ENCODE measurements around the gene PIH1D1.

PIH1D1 gene
- total RNA-seq: 88.9 to 105 reads per million in 2 donors

DNA sequence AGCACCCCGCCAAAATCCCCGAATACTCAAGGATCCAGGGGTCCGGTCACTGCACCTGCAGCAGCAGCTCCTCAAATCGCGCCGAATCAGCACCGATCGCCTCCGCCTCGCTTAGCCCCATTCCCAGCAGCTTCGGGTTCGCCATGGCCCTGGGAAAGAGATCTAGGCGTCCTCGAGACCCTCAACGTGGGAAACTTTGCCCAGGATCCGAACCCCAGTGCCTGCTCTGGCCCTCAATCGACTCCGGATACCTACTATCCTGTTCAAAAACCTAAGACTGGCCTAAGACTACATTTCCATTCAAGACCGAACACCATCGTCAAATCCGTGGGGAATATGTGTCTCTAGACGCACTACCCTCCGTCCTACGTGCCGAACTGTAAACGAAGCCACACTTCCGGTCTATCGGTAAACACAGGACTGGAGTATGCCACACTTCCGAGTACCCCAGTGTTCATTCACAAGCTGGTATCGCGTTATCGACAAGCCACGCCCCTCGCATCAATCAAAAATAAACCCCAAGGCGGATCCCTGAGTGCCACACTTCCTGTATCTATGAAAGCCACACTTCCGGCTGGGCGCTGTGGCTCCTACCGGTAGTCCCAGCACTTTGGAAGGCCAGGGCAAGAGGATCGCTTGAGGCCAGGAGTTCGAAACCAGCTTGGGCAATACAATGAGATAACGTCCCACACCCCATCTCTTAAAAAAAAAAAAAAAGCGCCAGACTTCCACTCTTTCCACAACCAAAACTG, at the start of gene PIH1D1:
TSS of gene PIH1D1 (minus strand) at position 385 of the 752 bp plus-strand sequence. CDS start at position 145, 240 bp downstream.
- no peak for DNase-seq

- no peak for DNase-seq
Observed at GRCh38 chr19:49499030-49499670, 47.5 kb upstream of the PIH1D1 start.

DNA sequence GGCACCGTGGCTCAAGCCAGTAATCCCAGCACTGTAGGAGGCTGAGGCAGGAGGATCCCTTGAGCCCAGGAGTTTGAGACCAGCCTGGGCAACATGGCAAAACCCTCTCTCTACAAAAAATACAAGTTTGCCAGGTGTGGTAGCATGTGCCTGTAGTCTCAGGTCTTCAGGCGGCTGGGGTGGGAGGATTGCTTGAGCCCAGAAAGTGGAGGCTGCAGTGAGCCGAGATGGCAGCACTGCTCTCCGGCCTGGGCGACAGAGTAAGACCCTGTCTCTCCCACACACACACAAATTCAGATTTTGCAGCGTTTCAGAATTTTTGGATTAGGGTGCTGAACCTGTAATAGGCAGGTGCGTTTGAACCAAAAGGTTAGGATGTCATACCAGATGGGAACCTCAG, 46.9 kb upstream of the PIH1D1 start:
- DNase-seq: no peak

GRCh38 chr19:49497789-49498103, 46.1 kb upstream of the PIH1D1 start:
- no peak for DNase-seq

DNA sequence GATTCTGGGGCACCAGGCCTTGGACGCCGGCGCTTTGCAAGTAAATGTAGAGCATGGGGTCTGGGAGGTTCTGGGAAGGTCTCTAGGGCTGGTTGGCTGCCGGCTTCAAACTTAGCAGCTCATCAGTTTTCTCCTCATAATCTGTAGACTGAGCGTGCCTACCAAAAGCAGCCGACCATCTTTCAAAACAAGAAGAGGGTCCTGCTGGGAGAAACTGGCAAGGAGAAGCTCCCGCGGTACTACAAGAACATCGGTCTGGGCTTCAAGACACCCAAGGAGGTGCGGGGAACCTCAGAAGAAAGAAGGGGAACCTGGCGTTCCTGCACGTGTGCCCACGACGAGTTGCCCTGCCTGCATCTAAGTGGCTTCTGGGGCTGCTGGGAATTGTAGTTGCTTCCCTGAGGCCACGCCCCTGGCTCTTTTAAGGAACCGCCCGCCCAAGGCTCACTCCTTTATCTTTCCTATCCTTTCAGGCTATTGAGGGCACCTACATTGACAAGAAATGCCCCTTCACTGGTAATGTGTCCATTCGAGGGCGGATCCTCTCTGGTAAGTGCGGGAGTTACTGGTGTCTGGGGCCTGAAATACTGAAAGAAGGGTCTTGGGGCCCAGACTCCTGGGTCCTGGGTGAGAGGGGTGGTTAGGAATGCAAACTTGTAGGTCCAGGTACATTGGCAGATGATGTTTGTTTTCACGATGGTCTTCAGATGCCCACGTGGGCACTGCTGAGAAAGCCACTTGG, 45.6 kb upstream of the PIH1D1 start:
- no peak for DNase-seq

DNA sequence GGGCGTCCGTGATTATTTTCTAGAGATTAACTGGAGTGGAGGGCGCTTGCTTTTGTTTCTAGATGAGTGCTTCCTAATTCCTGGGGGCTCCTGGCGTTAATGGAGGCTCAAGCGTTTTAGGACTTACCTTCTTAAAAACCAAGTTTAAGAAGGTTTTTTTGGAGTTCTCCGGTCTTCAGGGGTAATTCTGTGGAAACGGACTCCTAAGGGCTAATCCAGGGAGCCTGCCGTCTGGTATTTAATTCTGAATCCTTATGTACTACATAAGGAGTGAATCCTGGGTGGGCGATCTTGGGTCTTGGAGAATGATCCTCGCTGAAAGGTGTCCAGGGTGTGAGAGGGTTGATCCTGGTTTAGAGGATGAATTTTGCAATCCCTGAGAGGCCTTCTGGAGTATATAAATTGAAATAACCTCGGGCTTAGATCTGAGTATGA, 45.0 kb upstream of the PIH1D1 start:
- no peak for DNase-seq

DNA sequence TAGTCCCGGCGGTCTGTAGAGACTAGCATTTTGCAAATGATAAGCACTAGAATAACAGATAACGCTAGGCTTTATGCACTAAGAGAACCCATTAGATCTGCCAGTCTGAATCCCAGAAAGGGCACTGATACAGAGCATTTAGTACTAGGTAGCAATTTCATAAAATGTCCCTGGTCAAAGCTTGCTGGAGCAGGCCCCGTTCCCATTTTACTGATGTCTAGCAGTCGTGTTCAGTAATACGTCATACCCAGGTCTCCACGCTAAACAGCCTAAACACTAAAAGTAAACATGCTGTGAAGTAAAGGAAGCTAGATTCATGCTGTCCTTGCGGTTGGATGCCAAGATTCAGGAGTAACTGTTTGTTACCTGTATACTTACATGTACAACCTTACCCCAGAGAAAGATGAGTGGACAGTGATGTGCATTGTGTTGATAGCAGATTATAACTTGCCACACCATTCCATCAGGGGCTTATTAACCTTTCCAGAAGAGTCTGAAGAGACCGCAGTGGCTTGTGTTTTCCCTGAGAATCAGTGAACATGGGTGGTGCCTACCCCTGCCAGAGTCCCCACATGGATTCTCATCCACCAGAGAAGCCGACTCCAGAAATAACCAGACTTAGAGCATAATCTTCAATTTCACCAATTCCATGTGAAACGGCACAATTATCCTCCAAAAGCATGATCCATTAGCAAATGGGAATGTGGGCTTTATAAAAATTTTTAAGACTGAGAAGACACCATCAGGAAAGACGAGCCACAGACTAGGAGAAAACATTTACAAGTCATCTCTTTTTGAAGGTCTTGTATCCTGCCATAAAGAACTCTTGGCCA, 41.2 kb upstream of the PIH1D1 start:
- DNase-seq: no peak

GRCh38 chr19:49491804-49492572, 40.4 kb upstream of the PIH1D1 start:
- DNase-seq: no peak

GRCh38 chr19:49491030-49491803, 39.6 kb upstream of the PIH1D1 start:
- DNase-seq: no peak

DNA sequence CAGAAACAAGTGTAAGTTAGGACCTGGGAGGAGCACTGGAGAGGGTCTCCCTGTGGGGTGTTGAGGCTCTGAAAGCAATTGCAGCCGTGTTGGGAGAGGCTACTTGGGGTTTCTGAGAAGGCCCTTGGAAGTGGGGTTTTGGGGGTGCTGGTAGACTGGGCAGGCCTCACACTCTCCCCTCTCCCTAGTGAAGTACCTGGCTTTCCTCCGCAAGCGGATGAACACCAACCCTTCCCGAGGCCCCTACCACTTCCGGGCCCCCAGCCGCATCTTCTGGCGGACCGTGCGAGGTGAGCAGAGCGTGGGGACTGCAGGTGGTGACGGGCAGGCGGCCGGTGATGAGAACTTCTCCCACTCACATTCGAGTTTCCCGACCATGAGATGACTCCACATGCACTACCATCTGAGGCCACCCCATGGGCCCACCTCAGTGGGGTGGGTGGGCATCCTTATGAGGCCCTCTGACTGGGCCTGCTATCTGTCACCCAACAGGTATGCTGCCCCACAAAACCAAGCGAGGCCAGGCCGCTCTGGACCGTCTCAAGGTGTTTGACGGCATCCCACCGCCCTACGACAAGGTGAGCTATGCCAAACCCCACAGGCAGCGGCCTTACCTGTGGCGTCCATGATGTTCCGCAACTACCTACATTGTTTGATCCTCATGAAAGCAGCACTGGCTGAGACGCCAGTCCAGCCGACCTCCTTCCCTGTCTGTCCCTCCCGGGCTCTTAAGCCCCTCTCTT, 38.8 kb upstream of the PIH1D1 start:
- DNase-seq: no peak

GRCh38 chr19:49489601-49490167, 38.1 kb upstream of the PIH1D1 start:
- DNase-seq: no peak

DNA sequence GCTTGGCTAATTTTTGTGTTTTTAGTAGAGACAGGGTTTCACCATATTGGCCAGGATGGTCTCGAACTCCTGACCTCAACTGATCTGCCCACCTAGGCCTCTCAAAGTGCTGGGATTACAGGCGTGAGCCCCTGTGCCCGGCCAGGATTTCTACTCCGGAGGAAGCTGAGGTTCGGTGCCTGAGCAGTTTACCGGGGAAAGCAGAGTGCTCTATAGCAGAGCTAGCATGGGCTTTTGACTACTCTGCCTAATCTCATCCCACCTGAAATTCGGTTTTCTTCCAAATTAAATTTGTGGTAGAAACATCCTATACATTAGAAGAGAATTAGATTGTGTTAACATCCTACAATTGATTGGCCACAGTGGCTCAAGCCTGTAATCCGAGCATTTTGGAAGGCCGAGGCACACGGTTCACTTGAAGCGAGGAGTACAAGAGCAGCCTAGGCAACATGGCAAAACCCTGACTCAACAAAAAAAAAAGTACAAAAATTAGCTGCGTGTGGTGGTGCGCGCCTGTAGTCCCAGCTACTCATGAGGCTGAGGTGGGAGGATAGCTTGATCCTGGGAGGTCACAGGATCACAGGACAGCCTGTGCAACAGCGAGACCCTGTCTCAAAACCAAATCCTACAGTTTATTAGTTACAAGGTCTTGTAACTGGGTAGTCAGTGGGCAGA, 37.4 kb upstream of the PIH1D1 start:
- no peak for DNase-seq

- no peak for DNase-seq
Observed at GRCh38 chr19:49488046-49488862, 36.6 kb upstream of the PIH1D1 start.

- peak; percentile 96 for DNase-seq
Observed at GRCh38 chr19:49487277-49488045, 35.8 kb upstream of the PIH1D1 start, which contains the start of gene RPL13A. Gene RPL13A, plus strand, starts transcription at chr19:49487608. Its CDS starts 22 bp downstream, at chr19:49487630.

DNA sequence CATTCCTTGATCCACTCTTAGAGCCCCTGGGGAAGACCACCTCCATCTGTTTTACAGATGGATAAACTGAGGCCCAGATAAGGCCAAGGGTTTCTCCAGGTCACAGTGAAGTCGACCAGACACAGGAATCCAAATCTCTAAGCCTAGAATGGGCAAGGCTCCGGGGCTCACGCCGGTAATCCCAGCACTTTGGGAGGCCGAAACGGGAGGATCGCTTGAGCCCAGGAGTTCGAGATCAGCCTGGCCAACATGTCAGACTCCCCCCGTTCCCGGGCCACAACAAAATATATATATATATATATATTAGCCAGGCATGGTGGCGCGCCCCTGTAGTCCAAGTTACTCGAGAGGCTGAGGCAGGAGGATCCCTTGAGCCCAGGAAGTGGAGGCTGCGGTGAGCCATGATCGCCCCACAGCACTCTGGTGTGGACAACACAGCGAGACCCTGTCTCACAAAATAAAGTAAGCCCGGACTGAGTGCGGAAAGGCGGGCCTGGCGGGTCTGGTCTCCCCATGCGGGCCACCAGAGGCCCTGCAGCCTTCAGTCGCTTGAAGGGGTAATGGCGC, 35.2 kb upstream of the PIH1D1 start:
- DNase-seq: no peak

DNA sequence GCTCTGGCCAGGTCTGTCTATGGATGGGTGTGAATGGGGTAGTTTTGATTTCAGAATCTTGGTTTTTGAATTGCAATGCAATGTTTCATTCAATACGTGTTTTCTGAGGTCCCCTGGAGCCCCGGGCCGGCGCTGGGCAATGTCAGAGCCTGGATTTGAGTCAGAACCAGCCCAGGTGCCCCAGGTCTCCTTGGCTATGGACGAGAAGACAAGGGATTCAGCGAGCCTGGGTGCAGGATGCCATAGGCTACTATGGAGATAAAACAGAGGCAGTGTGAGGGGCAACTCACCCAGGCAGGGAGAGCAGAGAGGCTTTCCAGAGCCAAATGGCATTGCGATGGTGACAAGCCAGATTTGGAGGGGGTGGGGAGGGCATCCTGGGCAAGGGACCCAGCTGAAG, 34.6 kb upstream of the PIH1D1 start:
- DNase-seq: no peak

DNA sequence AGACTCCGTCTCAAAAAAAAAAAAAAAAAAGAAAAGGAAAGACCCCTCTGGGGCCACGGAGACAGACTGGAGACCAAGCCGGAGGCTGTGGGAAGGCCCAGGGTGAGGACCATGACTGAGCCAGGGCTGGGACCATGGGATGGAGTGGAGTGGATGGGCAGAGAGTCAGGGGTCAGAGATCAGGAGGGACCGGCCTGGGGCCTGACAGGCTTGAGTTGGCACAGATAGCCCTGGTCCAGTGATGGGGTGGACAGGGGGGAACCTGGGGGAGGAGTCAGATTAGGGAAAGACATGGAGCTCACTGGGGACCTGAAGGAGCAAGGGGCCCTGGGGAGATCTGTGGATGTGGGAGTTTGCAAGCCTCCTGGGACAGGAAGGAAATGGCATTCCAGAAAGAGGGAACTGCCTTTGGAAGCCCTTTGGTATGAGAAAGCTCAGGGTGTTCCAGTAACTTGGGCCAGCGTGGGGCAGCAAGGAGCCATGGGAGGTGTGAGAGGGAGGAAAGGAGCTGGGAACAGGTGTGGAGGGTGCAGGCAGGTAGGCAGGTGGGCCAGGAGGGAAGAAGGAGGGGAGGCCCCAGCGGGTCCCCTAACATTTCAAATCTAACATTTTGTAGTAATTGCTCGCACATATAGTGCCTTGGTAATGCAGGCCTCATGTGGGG, 29.5 kb upstream of the PIH1D1 start:
- DNase-seq: no peak
